MM.1S (cell line): ENCODE results near the gene KCNIP4.

Experiments used
- DNase-seq: peaks from one replicate; pipeline ENCODE4 v3.0.0-alpha.2; 2015
- H2AFZ ChIP-seq: fragments of 300-600 bp; sonication (generic); 2 replicates; pipeline ENCODE4 v1.6.0; 2016; ENCODE audit warnings: antibody characterized with exemption, low read length
- H3F3A ChIP-seq: fragments of 300-600 bp; sonication (generic); 2 replicates; pipeline ENCODE4 v1.6.1; 2016; ENCODE audit warnings: mild to moderate bottlenecking, antibody characterized with exemption, low read length, moderate library complexity, mixed read lengths; ENCODE audit not compliant: insufficient read depth
- H3K27ac ChIP-seq: fragments of 300-600 bp; sonication (generic); 2 replicates; pipeline ENCODE4 v1.5.1; 2016; ENCODE audit warnings: mild to moderate bottlenecking, low read length
- H3K27me3 ChIP-seq: fragments of 300-600 bp; sonication (generic); replicated peaks from 2 replicates; pipeline ENCODE4 v1.6.0; 2016; ENCODE audit warnings: low read length; ENCODE audit not compliant: insufficient read depth
- H3K36me3 ChIP-seq: fragments of 300-600 bp; sonication (generic); replicated peaks from 2 replicates; pipeline ENCODE4 v1.6.1; 2016; ENCODE audit warnings: mild to moderate bottlenecking, low read length, mixed read lengths; ENCODE audit not compliant: insufficient read depth
- H3K4me1 ChIP-seq: fragments of 300-600 bp; sonication (generic); 2 replicates; pipeline ENCODE4 v1.6.1; 2016; ENCODE audit warnings: low read length, mixed read lengths
- H3K4me2 ChIP-seq: fragments of 300-600 bp; sonication (generic); 2 replicates; pipeline ENCODE4 v1.6.0; 2016; ENCODE audit warnings: low read depth, low read length
- H3K4me3 ChIP-seq: fragments of 300-600 bp; sonication (generic); 2 replicates; pipeline ENCODE4 v1.5.1; 2016; ENCODE audit warnings: low read length, mixed read lengths
- H3K79me2 ChIP-seq: fragments of 300-600 bp; sonication (generic); 2 replicates; pipeline ENCODE4 v1.6.1; 2016; ENCODE audit warnings: mixed run types, low read length, mixed read lengths
- H3K9ac ChIP-seq: fragments of 300-600 bp; sonication (generic); 2 replicates; pipeline ENCODE4 v1.6.1; 2016; ENCODE audit warnings: low read length, mixed read lengths
- H3K9me2 ChIP-seq: fragments of 300-600 bp; sonication (generic); replicated peaks from 2 replicates; pipeline ENCODE4 v1.6.1; 2016; ENCODE audit warnings: mild to moderate bottlenecking, low read length, mixed read lengths; ENCODE audit not compliant: insufficient read depth
- H3K9me3 ChIP-seq: fragments of 300-600 bp; sonication (generic); replicated peaks from 2 replicates; pipeline ENCODE4 v1.6.1; 2016; ENCODE audit warnings: mild to moderate bottlenecking, low read length, mixed read lengths; ENCODE audit not compliant: insufficient read depth
- H4K20me1 ChIP-seq: fragments of 300-600 bp; sonication (generic); 2 replicates; pipeline ENCODE4 v1.6.1; 2016; ENCODE audit warnings: mild to moderate bottlenecking, low read length, moderate library complexity, mixed read lengths; ENCODE audit not compliant: insufficient read depth
- CTCF ChIP-seq: fragments of 300-600 bp; sonication (generic); IDR thresholded peaks from 2 replicates; pipeline ENCODE4 v1.5.1; 2016; ENCODE audit warnings: antibody characterized with exemption, low read length, mixed read lengths
- EZH2 ChIP-seq: fragments of 300-600 bp; sonication (generic); optimal IDR thresholded peaks from 2 replicates; pipeline ENCODE3; 2017; ENCODE audit warnings: low read depth, mild to moderate bottlenecking, antibody characterized with exemption, low read length, mixed read lengths
- EZH2phosphoT487 ChIP-seq: fragments of 300-600 bp; sonication (generic); IDR thresholded peaks from 2 replicates; pipeline ENCODE4 v1.6.1; 2018; ENCODE audit warnings: antibody characterized with exemption, low read length

KCNIP4 gene

GRCh38 chr4:20859097-20859781, 1089.3 kb downstream of the KCNIP4 start:
- no peak for TF ChIP-seq CTCF
- no peak for TF ChIP-seq EZH2phosphoT487
- TF ChIP-seq EZH2: no peak
- no peak overlapping the region for H3K27ac ChIP-seq
- H3K4me2 ChIP-seq: no peak overlapping the region
- H3K9me3 ChIP-seq: no peaks in the 10 kb centered on the region
- no peaks in the 10 kb centered on the region for H3K79me2 ChIP-seq
- no peaks in the 10 kb centered on the region for H3K27me3 ChIP-seq
- no peaks in the 10 kb centered on the region for H3K36me3 ChIP-seq
- no peak overlapping the region for H2AFZ ChIP-seq
- no peaks in the 10 kb centered on the region for H4K20me1 ChIP-seq
- no peaks in the 10 kb centered on the region for H3K9me2 ChIP-seq
- no peak overlapping the region for H3K4me3 ChIP-seq
- no peak overlapping the region for H3K9ac ChIP-seq
- no peaks in the 10 kb centered on the region for H3F3A ChIP-seq
- no peaks in the 10 kb centered on the region for H3K4me1 ChIP-seq
- DNase-seq: no peak

GRCh38 chr4:20857081-20857480, 1091.5 kb downstream of the KCNIP4 start:
- DNase-seq: no peak
- H3K36me3 ChIP-seq: no peaks in the 10 kb centered on the region
- no peak for TF ChIP-seq EZH2
- TF ChIP-seq CTCF: no peak
- no peak for TF ChIP-seq EZH2phosphoT487

GRCh38 chr4:20847124-20847747, 1101.3 kb downstream of the KCNIP4 start:
- no peaks in the 10 kb centered on the region for H3F3A ChIP-seq
- H3K27ac ChIP-seq: no peak overlapping the region
- H2AFZ ChIP-seq: no peak overlapping the region
- H3K9me3 ChIP-seq: no peaks in the 10 kb centered on the region
- no peaks in the 10 kb centered on the region for H3K9me2 ChIP-seq
- DNase-seq: no peak
- H3K4me1 ChIP-seq: no peaks in the 10 kb centered on the region
- TF ChIP-seq EZH2 (no peak), CTCF (no peak), EZH2phosphoT487 (no peak)
- H3K36me3 ChIP-seq: no peaks in the 10 kb centered on the region
- no peak overlapping the region for H3K4me2 ChIP-seq
- no peaks in the 10 kb centered on the region for H4K20me1 ChIP-seq
- no peak overlapping the region for H3K9ac ChIP-seq
- H3K4me3 ChIP-seq: no peak overlapping the region
- H3K27me3 ChIP-seq: no peaks in the 10 kb centered on the region
- no peaks in the 10 kb centered on the region for H3K79me2 ChIP-seq

More at GRCh38 chr4:20857081-20857480, 1091.5 kb downstream of the KCNIP4 start:
- Histone ChIP-seq H3K9me3 (no peaks in the 10 kb centered on the region), H3K79me2 (no peaks in the 10 kb centered on the region), H3F3A (no peaks in the 10 kb centered on the region), H3K27ac (no peak overlapping the region), H3K4me2 (no peak overlapping the region), H3K27me3 (no peaks in the 10 kb centered on the region), H4K20me1 (no peaks in the 10 kb centered on the region), H3K4me3 (no peak overlapping the region), H3K9me2 (no peaks in the 10 kb centered on the region), H2AFZ (no peak overlapping the region), H3K9ac (no peak overlapping the region), H3K4me1 (no peaks in the 10 kb centered on the region)
